ENCODE results near the gene SMARCA4. TPM values are rescaled to one million over a fixed set of nuclear protein-coding genes. Genes with fewer than 3 reads are reported as not detected.

SMARCA4 gene
- total RNA-seq, 2 experiments from 2014 or later = 99.9 to 107 TPM

GRCh38 chr19:11105014-11105636 is 144.3 kb downstream of the SMARCA4 start:
- Mint-ChIP-seq H3K9me3 (no peaks in the 10 kb centered on the region), H3K4me1 (peaks cover 2% of the 10 kb centered on the region), H3K36me3 (peaks cover 39% of the 10 kb centered on the region), H3K4me3 (no peak overlapping the region), H3K27me3 (no peaks in the 10 kb centered on the region), H3K27ac (no peak overlapping the region)
- ATAC-seq (ENCODE audit: low read depth) = no peak
- DNase-seq = no peak
- POLR2A ChIA-PET = interaction anchor here (1.0 kb wide), 1 partner anchor 51 kb away, joined by 3 read pairs; no protein-coding TSS in a partner anchor

GRCh38 chr19:11106477-11106876 is 145.6 kb downstream of the SMARCA4 start:
- Mint-ChIP-seq H3K27ac (no peak overlapping the region), H3K4me1 (peaks cover 2% of the 10 kb centered on the region), H3K4me3 (no peak overlapping the region), H3K27me3 (no peaks in the 10 kb centered on the region), H3K36me3 (peaks cover 35% of the 10 kb centered on the region), H3K9me3 (no peaks in the 10 kb centered on the region)
- ATAC-seq (ENCODE audit: low read depth) = no peak
- no peak for DNase-seq
- POLR2A ChIA-PET = no interaction called here

- no peak overlapping the region for H3K4me3 Mint-ChIP-seq
- no peaks in the 10 kb centered on the region for H3K27me3 Mint-ChIP-seq
- no peak for DNase-seq
- peaks cover 34% of the 10 kb centered on the region for H3K36me3 Mint-ChIP-seq
- H3K27ac Mint-ChIP-seq = no peak overlapping the region
- no peak for ATAC-seq (ENCODE audit: low read depth)
- POLR2A ChIA-PET = no interaction called here
- H3K9me3 Mint-ChIP-seq = no peaks in the 10 kb centered on the region
- peaks cover 2% of the 10 kb centered on the region for H3K4me1 Mint-ChIP-seq
Measured at GRCh38 chr19:11108746-11109145, 147.9 kb downstream of the SMARCA4 start.

GRCh38 chr19:11111117-11111770 is 150.4 kb downstream of the SMARCA4 start:
- Mint-ChIP-seq H3K4me1 (peaks cover 2% of the 10 kb centered on the region), H3K4me3 (no peak overlapping the region), H3K27me3 (no peaks in the 10 kb centered on the region), H3K36me3 (peaks cover 32% of the 10 kb centered on the region), H3K9me3 (no peaks in the 10 kb centered on the region), H3K27ac (no peak overlapping the region)
- DNase-seq = no peak
- POLR2A ChIA-PET = interaction anchor here (1.0 to 1.5 kb wide), 2 partner anchors 20 to 22 kb away, joined by 3 read pairs; partner anchors contain the start of gene LDLR
- ATAC-seq (ENCODE audit: low read depth) = no peak

DNA sequence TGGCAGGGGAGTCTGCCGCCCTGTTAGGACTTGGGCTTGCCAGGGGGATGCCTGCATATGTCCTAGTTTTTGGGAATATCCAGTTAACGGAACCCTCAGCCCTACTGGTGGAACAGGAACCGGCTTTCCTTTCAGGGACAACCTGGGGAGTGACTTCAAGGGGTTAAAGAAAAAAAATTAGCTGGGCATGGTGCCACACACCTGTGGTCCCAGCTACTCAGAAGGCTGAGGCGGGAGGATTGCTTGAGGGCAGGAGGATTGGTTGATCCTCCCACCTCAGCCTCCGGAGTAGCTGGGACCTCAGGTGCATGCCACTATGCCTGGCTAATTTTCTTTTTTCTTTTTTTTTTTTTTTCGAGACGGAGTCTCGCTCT is 150.9 kb downstream of the SMARCA4 start:
- no peak for ATAC-seq (ENCODE audit: low read depth)
- peaks cover 33% of the 10 kb centered on the region for H3K36me3 Mint-ChIP-seq
- POLR2A ChIA-PET = interaction anchor here (1.0 to 1.5 kb wide), 2 partner anchors 20 to 23 kb away, joined by 3 read pairs; partner anchors contain the start of gene LDLR
- H3K27ac Mint-ChIP-seq = no peak overlapping the region
- H3K9me3 Mint-ChIP-seq = no peaks in the 10 kb centered on the region
- H3K4me3 Mint-ChIP-seq = no peak overlapping the region
- H3K27me3 Mint-ChIP-seq = no peaks in the 10 kb centered on the region
- H3K4me1 Mint-ChIP-seq = peaks cover 2% of the 10 kb centered on the region
- DNase-seq = no peak

Other genes starting within 250 kb of the SMARCA4 start
- gene DNM2, start 243.0 kb upstream of the SMARCA4 start, total RNA-seq = 100 to 1,000 TPM; 249 to 259 TPM
- gene TMED1, start 124.8 kb upstream of the SMARCA4 start, total RNA-seq = 10 to 100 TPM in 1 of 2 experiments, 1 to 10 TPM in 1; 8.6 to 11.8 TPM
- 1 to 10 TPM; 1.9 to 2.2 TPM for gene C19orf38, start 112.6 kb upstream of the SMARCA4 start, total RNA-seq
- gene CARM1, start 89.5 kb upstream of the SMARCA4 start, total RNA-seq = 10 to 100 TPM; 28.3 to 31.5 TPM
- gene YIPF2, start 32.4 kb upstream of the SMARCA4 start, total RNA-seq = 10 to 100 TPM; 21.7 to 24.7 TPM
- 10 to 100 TPM; 29.7 to 31.3 TPM for gene TIMM29, start 32.2 kb upstream of the SMARCA4 start, total RNA-seq
- gene LDLR, start 128.4 kb downstream of the SMARCA4 start, total RNA-seq = 10 to 100 TPM; 83.8 to 84.8 TPM
- gene SPC24, start 194.8 kb downstream of the SMARCA4 start, total RNA-seq = 10 to 100 TPM; 63.0 to 65.4 TPM
- gene KANK2, start 236.5 kb downstream of the SMARCA4 start, total RNA-seq = 1 to 10 TPM; 5.3 to 7.9 TPM